NCI-H748 (cell line): ENCODE results near the gene CTDSP1.
A peak's percentile ranks its signal among the peaks of the same experiment; 100 is the strongest.

ENCODE experiments used
- DNase-seq: peaks from one replicate; lab custom pipeline; 2025; ENCODE audit not compliant: unreplicated experiment; lab: John Stamatoyannopoulos, UW

CTDSP1 gene, protein sequence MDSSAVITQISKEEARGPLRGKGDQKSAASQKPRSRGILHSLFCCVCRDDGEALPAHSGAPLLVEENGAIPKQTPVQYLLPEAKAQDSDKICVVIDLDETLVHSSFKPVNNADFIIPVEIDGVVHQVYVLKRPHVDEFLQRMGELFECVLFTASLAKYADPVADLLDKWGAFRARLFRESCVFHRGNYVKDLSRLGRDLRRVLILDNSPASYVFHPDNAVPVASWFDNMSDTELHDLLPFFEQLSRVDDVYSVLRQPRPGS

DNA sequence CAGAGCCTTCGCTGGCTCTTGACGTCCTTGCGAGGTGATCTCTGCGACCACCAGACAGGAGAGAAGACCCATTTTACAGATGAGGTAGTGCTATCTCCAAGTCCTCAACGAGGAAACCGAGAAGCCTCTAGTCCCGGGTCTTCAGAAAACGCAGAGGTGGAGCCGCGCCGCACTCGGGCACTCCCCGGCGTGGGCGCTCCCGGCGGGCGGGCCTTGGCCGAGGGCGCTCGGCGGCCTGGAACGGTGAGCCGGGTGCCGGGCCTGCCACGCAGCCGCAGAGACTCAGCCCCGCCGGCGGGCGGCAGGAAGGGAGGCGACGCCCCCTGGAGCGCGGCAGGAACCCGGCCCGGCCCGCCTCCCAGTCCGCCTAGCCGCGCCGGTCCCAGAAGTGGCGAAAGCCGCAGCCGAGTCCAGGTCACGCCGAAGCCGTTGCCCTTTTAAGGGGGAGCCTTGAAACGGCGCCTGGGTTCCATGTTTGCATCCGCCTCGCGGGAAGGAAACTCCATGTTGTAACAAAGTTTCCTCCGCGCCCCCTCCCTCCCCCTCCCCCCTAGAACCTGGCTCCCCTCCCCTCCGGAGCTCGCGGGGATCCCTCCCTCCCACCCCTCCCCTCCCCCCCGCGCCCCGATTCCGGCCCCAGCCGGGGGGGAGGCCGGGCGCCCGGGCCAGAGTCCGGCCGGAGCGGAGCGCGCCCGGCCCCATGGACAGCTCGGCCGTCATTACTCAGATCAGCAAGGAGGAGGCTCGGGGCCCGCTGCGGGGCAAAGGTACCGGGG is at the start of gene CTDSP1:
Gene CTDSP1, plus strand, starts transcription at position 478 of the 776 bp plus-strand sequence. Its CDS starts 223 bp downstream, at position 701.
- peak; percentile 94 for DNase-seq

DNA sequence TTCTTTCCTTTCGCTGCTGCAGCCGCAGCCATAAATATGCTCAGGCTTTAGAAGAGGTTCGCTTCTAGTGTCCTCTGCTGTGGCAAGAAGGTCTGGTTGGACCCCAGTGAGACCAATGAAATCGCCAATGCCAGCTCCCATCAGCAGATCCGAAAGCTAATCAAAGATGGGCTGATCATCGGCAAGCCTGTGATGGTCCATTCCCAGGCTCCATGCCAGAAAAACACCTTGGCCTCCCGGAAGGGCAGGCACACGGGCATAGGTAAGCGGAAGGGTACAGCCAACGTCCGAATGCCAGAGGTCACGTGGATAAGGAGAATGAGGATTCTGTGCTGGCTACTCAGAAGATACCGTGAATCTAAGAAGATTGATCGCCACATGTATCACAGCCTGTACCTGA is 45.6 kb upstream of the CTDSP1 start:
- no peak for DNase-seq

DNA sequence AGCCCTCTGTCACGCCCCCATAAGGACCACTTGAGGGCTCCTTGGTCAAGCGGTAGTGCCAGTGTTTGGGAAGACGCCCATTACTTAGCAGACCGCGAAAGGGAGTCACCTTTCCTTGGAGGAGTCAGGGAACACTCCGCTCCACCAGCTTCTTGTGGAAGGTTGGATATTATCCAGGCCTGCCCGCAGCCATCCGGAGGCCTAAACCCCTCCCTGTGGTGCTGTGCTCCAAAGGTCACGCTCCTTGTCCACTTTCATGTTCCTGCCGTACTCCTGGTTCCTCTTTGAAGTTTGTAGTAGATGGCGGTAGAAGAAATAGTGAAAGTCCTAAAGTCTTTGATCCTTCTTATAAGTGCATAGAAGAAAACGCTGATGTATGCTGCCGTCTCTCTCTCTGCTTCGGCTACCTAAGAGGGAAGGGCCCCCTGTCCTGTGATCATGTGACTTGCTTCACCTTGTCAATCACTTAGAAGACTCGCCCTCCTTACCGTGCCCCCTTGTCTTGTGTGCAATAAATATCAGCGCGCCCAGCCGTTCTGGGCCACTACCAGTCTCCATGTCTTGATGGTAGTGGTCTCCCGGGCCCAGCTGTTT is 44.7 kb upstream of the CTDSP1 start:
- no peak for DNase-seq

DNA sequence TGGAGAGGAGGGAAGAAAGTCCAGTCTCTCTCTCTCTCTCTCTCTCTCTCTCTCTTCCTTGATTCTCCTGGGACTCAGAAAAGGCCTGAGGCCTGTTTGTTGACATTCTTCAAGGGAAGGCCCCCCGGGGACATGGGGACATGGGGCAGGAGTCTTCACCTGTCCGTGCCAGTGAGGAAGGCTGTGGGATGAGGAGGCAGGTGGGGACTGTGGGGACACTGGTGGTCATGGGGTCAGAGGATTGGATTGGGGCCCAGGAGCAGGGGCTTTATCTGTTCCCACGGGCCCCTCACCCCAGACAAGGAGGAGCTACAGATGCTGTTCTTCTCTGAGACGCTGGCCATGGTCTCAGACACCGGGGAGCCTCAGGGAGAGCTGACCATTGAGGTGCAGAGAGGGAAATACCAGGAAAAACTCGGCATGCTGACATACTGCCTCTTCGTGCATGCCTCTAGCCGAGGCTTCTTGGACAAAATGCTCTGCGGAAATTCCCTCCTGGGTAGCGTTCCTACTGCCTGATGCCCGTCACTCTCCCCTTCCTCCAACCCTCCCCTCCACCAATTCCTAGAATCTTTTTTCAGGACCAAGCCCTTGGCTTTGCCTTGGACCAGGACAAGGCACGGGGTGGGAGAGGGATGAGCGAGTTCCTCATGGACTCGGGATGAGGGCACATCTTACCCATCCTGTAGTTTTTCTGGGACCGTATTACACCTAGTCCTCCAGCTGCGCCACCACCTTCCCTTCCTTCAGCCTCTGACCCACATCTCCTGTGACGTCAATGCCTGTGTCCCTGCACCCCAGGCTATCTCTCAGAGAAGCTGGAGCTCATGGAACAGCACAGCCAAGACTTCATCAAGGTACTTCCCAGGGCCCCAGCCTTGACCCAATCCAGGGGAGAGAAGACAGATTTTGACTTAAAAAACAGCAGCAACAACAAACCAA is 42.2 kb upstream of the CTDSP1 start:
- no peak for DNase-seq

DNA sequence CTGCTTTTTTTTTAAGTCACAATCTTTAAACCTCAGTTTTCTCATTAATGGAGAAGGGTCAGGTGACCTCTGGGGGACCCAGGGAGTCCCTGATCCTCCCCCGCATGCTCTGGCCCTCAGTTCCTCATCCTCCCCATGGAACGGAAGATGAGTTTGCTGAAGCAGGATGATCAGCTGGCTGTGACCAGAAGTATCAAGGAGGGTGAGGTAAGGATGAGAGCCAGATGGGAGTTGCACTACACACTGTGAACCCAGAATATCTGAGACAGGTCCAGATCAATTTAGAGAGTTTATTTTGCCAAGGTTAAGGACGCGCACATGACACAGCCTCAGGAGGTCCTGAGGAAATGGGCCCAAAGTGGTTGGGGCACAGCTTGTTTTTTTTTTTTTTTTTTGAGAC is 39.2 kb upstream of the CTDSP1 start:
- DNase-seq, result no peak

DNA sequence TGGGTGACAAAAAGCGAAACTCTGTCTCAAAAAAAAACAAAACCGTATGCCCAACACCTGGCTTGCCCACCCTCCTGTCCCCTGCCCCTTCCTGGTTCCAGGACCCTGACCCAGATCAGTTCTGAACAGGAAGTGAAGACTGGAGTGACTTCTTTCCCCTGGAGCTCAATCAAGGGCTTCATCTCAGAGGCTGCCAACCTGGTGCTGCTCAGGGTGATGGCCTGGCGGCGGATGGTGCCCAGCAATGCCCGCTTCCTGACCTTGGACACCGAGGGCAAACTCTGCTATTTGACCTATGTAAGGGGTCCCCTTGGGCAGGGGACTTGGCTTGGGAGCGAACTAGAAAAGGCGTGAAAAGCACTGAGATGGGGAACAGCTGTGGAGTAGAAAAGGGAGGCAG is 37.1 kb upstream of the CTDSP1 start:
- DNase-seq, result no peak

DNA sequence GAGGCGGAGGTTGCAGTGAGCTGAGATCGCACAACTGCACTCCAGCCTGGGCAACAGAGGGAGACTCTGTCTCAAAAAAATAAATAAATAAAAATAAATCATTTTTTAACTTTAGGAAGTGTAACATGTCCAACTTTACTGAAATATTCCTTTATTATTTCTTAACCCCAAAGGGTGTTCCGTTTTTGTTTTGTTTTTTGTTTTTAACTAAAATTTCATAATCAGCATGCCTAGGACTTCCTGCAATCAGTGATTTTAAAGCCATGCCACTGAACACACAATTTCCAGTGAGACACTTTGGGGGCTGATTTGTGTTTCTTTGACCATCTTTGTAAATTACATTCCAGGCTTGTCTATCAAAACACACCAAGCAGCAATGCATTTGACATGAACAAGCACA is 35.9 kb upstream of the CTDSP1 start:
- DNase-seq, result no peak

DNA sequence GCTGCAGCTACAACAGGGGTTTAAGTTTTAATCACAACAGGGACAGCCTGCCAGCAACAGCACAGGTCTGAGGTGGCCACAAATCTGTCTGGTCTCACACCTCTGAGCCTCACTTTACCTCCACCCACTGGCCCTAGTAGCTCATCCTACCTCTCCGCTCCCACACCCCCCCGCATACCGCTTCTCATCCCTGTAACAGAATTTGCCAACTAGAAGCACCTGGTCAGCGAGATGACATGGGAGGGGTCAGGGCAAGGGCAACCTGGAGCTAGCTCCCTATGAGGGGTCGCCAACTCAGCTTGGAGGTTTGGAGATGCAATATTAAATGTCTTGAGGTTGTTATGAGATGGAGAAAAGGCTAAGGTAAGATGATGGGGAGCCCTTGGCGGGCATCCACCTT is 35.5 kb upstream of the CTDSP1 start:
- no peak for DNase-seq

DNA sequence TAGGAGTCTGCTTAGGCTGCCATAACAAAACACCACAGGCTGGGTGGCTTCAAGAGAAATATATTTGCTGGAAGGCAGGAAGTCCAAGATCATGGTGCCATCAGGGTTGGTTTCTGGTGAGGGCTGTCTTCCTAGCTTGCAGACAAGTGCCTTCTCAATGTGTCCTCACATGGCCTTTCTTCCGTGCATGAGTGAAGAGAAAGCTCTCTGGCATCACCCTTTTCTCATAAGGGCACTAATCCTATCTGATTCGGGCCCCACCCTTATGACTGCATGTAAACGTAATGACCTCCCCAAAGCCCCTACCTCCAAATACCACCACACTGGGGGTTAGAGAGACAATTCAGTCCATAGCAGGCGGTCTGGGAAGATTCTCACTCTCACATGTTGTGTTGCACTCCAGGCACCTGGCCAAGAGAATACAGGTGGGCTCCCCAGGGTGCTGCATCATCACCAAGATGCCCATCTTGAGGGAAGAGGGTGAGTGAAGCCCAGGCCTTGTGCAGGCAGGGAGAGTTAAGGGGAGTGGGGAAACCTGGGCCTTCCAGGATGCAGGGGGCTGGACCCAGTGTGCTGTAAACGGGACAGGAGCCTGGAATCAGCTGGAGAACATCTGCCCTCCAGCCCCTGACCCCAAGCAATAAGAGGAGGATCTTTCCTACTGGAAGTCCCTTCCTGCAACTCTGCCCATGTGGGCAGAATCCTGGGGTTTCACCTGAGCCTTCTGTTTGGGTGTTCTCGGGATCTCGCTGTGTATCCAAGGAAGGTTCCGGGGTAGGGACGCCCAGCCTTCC is 32.9 kb upstream of the CTDSP1 start:
- no peak for DNase-seq

DNA sequence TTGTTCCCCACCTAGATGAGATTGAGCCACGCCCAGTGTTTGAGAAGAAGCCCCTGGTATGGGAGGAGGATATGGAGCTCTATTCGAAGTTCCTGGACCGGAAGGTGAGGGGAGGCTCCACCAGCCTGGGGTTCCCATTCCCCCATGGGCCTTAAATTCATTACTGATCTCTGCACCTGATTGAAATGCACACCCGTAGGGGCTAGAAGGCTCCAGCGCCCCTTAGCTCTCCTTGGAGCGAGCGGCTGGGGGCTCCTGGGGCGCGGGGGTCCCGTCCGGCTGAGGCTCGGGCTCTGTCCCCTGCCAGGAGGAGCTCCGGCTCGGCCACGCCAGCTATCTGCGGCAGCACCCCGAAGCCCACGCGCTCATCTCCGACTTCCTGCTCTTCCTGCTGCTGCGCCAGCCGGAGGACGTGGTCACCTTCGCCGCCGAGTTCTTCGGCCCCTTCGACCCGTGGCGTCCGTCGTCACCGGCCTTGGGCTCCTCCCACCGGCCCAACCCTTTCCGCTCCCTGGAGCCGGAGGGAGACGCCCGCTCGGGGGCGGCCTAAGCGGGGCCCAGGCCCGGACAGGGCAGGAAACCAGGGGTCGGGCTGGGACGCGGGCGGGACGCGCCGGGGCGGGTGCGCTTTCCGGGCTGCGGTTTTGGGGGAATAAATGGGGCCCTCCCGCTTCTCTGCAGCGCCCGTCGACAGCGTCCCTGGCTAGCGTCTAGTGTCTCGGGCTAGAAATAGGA is 32.1 kb upstream of the CTDSP1 start:
- DNase-seq, result no peak

DNA sequence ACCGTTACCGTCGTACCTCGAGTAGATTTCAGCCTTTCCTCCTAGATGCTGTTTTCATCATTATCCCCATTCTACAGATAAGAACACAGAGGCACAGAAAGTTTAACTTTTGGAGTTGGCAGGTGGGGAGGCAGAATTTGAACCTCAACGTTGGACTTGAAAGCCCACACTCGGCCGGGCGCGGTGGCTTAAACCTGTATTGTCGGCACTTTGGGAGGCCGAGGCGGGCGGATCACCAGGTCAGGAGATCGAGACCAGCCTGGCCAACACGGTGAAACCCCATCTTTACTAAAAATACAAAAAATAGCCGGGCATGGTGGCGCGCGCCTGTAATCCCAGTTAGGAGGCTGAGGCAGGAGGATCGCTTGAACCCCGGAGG is 31.5 kb upstream of the CTDSP1 start:
- no peak for DNase-seq

DNA sequence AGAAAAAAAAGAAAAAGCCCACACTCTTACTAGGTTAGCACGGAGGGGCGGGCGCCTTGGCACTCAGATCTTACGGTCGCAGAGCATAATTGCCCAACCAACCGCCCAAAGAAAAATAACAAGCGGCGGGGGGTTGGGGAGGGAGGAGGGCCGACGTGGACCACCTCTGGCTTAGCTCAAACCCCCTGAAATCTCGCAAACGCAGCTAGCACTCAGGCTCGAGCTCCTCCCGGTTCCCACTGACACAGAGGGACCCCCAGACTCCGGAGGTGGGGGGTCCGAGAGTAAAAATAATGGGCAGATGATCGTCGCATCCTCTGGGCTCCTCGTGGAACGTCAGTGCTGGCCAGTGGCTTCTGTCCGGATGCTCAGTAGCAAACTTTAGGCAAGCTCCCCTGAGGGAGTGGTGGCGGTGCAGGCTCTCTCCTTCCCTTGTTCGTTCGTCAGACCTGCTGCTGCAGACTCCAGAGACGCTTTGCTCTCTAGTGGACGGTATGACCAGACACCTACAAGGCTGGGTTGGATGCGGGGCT is 31.0 kb upstream of the CTDSP1 start:
- DNase-seq, result peak; percentile 67

DNA sequence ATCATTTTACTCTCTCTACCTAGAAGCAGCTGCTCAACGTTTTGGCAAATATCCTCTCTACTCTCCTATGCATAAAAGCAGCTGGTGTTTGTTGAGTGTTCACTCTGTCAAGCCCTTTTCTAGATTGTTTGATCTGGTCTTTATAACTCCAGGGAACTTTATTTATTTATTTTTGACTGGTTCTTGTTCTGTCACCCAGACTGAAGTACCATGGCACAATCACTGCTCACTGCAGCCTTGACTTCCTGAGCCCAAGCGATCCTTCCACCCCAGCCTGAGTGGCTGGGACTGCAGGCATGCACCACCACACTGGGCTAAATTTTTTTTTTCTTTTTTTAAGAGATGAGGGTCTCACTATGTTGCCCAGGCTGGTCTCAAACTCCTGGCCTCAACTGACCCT is 30.3 kb upstream of the CTDSP1 start:
- peak; percentile 55 for DNase-seq

DNA sequence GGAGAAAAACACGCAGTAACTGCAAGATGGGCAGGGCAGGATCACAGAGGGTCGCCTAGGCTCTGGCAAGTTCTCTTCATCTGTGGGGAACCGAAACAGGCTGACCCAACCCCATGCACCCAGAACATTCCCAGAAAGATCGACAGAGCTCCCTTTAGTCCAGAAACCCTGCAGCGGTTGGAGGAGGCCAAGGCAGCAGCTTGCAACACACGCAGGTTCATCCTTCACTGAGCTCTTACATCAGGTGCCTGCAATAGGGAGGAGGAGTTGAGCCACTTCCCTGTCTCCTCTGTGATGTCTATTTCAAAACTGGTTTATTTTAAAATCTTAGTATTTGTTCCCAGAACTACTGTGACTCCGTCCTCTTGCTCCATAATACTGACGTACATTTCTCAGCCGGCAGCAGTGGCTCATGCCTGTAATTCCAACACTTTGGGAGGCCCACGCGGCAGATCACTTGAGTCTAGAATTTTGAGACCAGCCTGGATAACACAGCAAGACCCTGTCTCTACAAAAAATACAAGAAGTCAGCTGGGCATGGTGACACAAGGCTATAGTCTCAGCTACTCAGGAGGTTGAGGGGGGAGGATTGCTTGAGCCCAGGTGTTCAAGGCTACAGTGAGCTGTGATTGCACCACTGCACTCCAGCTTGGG is 29.1 kb upstream of the CTDSP1 start:
- no peak for DNase-seq

DNA sequence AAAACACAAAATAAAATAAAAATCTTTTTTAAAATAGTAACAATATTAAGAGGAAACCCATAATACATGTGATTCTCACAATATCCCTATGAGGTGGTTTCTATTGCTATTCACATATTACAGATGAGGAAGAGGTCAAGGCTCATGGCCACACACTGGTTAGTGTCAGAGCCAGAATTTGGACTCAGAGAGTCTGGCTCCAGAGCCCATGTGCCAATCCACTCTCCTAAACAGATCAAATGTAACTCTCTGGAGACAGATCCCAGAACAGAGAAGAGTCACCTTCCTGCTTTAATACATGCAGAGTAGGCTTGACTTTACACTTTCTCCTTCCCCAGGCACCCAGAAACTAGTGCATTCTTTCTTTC is 27.7 kb upstream of the CTDSP1 start:
- no peak for DNase-seq

DNA sequence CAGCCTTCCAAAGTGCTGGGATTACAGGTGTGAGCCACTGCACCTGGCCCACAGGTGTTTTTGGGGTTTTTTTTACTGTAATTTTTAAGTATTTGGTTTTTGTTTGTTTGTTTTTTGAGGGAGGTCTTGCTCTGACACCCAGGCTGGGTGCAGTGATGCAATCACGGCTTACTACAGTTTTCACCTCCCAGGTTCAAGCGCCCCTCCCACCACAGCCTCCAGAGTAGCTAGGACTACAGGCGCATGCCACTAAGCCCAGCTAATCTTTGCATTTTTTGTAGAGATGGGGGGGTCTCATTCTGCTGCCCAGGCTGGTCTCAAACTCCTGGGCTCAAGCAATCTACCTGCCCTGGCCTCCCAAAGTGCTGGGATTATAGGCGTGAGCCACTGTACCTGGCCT is 24.9 kb upstream of the CTDSP1 start:
- DNase-seq, result no peak

DNA sequence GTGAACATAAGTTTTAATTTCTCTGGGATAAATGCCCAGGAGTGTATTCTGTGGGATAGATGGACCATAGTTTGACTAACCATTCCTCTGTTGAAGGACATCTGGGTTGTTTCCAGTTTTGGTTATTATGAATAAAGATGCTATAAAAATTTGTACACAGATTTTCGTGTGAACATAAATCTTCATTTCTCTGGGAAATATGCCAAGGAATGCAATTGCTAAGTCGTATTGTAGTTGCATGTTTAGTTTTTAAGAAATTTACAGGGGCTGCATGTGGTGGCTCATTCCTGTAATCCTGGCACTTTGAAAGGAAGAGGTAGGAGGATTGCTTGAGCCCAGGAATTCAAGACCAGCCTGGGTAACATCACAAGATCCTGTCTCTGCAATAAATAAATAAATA is 24.5 kb upstream of the CTDSP1 start:
- DNase-seq, result no peak

DNA sequence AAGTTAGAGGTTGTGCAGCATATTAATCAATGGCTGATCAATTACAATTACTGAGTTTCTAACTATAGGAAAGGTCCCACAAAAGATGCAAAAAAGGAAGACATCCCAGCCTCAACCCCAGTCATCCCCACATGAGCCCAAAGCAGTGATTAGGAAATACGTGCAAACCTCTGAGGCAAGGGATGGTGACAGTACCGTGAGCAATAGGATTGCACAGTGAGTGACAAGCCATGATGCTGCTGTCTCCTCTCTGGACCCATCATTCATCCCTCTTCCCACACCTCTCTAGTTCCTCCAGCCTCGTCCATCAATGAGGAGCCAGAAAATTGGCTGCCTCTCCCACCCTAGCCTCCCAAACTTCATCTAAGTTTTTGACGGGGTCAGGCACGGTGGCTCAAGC is 21.6 kb upstream of the CTDSP1 start:
- DNase-seq, result no peak

DNA sequence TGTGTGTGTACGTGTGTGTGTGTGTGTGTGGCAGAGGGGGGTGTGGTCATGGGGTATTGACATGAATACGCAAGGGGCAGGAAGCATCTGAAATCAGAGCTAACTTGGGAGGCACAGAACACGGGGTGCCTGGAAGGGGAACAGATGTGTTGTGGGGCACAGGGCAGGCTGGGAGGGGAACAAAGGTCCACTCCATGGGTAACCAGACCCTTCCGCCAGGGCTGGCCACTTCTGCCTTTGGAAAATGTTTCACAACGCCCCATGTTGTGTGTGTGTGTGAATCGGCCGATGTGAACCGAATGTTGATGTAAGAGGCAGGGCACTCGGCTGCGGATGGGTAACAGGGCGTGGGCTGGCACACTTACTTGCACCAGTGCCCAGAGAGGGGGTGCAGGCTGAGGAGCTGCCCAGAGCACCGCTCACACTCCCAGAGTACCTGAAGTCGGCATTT is 17.7 kb upstream of the CTDSP1 start, which contains the start of gene SLC11A1:
Gene SLC11A1, plus strand, starts transcription at position 358 of the 451 bp plus-strand sequence. CDS start 96 bp downstream, outside the sequence.
- DNase-seq, result no peak
